KG1 (cell line): ENCODE results near the gene JUND.
"Not testable (repeated sequence)": the region's sequence is repeated elsewhere in the genome, so short reads cannot be mapped to it uniquely, and the experiment has no call there.

Source experiments
- DNase-seq: peaks from one replicate; lab custom pipeline; 2025; lab: John Stamatoyannopoulos, UW

JUND gene

GRCh38 chr19:18281082-18282020, at the start of gene JUND:
TSS of gene JUND (minus strand) at chr19:18281622. CDS start at chr19:18281484, 138 bp downstream.
- DNase-seq, result peak; percentile 93

GRCh38 chr19:18330868-18331267, 49.4 kb upstream of the JUND start:
- no peak for DNase-seq

DNA sequence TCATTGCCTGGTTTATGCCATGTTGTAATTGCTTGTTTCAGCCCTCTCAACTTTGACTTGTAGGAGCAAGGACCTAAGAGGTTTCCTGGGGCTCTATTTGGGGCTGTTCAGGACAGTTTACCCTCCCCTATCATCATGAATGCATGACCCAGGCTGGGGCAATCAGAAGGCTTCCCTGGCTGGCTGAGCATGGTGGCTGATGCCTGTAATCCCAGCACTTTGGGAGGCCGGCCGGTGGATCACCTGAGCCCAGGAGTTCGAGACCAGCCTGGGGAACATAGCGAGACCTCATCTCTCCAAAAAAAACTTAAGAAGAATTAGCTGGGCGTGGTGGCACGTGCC, 47.6 kb upstream of the JUND start:
- no peak for DNase-seq

- DNase-seq, result peak; percentile 94
These were observed 47.1 kb upstream of the JUND start for GRCh38 chr19:18328340-18329034.

- DNase-seq, result no peak
These were observed 45.4 kb upstream of the JUND start for GRCh38 chr19:18326772-18327171.

DNA sequence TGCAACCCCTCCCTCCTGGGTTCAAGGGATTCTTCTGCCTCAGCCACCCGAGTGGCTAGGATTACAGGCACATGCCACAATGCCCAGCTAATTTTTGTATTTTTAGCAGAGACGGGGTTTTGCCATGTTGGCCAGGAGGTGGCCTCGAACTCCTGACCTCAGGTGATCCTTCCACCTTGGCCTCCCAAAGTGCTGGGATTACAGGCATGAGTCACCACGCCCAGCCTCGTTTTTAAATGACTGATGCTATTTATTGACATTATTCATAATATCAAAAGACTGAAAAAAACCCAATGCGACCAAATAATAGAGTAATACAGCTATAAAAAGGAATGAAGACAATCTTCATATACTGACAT, 42.9 kb upstream of the JUND start:
- not testable (repeated sequence) for DNase-seq

DNA sequence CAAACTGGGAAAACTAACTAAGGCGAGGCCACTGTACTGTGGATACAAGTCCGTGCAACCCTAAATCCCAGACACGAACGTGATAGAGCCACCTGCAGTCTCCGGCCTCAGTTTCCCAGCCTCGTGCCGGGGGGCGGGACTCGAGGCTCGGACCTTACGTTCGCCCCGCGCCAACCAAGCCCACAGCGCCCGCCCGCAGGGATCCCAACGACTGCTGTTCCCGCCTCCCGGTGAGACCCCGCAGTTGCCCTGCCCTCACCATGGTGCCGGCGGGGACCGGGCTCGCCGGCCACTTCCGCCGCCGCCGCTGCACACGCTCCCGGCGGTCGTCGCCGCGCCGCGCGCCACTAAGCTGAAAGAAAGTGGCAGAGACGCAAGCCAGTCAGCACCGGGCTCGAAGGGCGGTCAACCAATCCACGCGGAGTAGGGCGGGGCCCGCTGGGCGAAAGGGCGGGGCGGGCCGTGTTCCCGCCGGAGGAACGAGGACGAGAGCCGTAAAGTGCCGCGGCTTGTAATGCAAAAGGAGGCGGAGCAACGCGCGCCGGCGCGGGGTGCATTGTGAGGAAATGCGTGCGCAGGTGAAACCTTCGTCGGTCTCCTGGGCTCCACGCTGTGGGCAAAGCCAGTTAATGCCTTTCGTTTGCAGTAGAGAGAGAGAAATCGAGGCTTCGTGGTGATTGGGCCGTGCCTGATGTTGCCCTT, 41.5 kb upstream of the JUND start, which contains the start of gene LSM4:
Gene LSM4, minus strand, starts transcription at position 318 of the 702 bp plus-strand sequence. Its CDS starts 56 bp downstream, at position 262.
- DNase-seq, result peak; percentile 98

DNA sequence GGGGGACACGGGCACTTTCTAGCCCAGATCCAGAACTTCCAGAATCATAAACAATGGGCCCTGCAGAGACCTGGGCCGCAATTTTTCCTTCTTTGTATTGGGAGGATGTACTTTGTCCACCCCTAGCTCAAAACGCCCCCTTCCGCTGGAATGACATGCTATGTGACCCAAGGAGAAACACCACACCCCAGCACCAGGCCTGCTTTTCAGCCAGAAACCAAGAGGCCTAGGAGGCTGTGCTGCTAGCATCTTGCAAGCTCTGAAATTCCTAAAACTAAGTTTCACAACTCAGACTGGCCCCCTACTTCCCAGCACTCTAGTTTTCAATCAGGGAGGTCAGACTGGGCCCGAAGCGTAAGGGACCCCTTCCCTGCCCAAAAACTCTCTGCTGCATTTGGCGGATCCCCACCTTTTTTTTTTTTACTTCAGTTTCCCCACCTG, 40.9 kb upstream of the JUND start:
- DNase-seq, result peak; percentile 27

- peak; percentile 15 for DNase-seq
These were observed 40.3 kb upstream of the JUND start for GRCh38 chr19:18321734-18322102.

- no peak for DNase-seq
These were observed 39.7 kb upstream of the JUND start for GRCh38 chr19:18320865-18321733.

DNA sequence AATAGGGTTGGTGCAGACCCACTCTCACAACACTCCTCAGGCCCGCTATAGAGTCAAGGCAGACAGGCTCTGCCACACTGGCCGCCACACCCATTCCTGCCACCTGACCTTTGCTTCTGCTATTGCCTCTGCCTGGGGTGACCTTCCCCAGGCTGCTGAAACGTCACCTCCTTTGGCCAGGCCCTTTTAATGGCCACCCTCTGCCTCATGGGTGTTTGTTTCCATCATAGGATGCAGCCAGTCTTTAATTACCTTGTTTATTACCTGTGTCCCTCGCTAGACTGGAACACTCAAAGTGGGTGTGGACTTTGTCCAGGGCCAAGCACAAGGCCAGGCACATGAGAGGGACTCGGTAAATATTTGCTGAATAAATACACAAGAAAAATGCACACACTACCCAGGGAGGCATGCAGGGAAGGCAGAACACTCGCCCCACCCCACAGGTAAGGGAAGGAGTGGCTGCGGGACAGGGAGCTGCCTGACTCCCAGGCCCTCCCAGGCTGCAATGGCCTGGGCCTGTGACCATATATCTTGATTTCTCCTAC, 38.2 kb upstream of the JUND start:
- DNase-seq, result no peak

DNA sequence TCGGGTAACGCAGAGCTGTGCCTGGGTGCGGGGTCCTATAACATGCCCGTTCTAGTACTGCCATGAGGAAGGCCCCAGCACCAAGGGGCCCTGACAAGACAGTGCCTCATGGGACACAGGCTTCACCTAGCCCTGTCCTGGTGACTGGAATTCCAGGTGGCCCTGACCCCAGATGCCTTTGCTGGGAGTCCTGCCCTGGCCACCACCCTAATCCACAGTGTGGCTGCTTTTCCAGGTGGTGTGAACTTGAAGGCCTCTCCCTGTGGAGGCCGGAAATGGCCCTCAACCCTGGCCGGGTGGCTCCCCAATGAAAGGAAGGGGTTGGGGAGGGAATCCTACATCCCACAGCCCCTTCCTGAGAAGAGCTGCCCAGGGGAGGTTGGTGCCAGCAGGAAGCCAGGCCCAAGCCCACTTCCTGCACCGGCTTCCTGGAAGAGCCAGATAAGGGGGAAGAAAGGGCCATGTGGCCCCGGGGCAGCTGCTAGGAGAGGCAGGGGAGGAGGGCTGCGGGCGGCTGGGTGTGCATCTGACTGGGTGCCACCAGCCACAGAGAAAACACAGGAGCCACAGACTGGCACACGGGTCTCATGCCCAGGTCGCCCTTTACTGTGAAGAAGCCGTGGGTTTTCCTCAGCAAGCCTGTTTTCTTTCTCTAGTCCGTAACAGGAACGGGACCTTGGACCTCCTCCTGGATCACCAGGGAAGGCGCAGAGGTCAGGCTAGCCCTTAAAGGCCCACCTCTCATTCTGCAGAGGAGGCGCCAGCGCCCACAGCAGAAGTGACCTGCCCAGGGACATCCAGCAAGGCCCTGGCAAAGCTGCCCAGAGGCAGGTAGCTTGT, 36.8 kb upstream of the JUND start:
- peak; percentile 61 for DNase-seq

GRCh38 chr19:18313398-18313797, 32.0 kb upstream of the JUND start:
- DNase-seq, result no peak

DNA sequence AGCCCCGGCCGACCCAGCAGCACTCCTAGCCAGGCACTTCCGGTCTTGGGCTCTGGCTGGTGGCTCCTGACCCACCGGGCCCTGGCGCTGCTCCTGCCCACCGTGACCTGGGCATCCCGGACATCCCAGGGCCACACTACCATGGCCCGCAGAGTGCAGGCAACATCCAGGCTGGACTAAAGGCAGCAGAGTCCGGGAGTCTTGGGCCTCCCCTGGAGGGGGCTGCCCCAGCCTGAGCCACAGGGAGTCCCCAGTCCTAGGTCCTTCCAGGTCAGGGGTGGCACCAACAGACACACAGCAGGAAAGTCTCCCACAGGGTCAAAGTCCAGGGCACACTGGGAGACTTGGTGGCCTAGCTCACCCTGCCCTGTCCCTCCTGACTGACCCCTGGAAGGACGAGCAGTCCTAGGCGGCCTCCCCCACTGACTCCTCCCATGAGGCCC, 30.7 kb upstream of the JUND start:
- DNase-seq, result no peak

- DNase-seq, result no peak
These were observed 30.2 kb upstream of the JUND start for GRCh38 chr19:18311502-18312091.

GRCh38 chr19:18310966-18311365, 29.5 kb upstream of the JUND start:
- DNase-seq, result no peak

- no peak for DNase-seq
These were observed 28.9 kb upstream of the JUND start for GRCh38 chr19:18310118-18310909.

DNA sequence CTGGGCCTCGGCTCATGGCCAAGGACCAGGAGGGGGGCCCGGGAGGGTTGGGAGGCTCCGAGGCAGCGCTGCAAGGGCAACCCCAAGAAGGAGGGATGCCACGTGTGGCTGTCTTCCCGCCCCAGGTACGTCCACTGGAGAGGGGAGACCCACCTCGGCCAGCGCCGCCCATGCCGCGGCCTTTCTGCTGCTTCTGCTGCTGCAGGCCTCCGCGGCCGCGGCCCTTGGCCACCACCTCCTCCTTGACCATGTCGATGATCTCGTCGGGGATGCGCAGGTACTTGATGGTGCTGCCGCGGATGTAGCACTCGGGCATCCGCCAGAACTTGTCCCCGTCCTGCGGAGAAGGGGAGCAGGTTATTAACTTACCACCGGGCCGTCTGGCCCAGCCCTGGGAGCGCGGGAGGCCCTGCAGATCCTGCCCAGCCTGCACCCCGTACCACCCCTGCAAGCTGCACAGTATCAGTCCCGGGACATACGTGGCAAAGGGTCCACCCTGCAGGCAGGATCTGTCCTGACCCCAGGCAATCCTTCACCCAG, 28.2 kb upstream of the JUND start:
- DNase-seq, result no peak

- no peak for DNase-seq
These were observed 27.5 kb upstream of the JUND start for GRCh38 chr19:18308948-18309325.
